KMS-11 (cell line): Measurements from ENCODE around the gene ADGRD1.

Source experiments
- H2AFZ ChIP-seq: fragments of 200-600 bp; sonication (generic); 2 replicates; pipeline ENCODE4 v1.6.1; 2016; ENCODE audit warnings: antibody characterized with exemption, mixed run types, low read depth
- H3K27ac ChIP-seq: fragments of 200-600 bp; sonication (generic); 2 replicates; pipeline ENCODE4 v1.6.1; 2016; ENCODE audit warnings: mild to moderate bottlenecking, mixed run types
- H3K27me3 ChIP-seq: fragments of 200-600 bp; sonication (generic); 2 replicates; pipeline ENCODE4 v1.6.1; 2017; ENCODE audit warnings: mild to moderate bottlenecking, low read depth, mixed run types, moderate library complexity; ENCODE audit not compliant: insufficient read depth
- H3K36me3 ChIP-seq: fragments of 200-600 bp; sonication (generic); 2 replicates; pipeline ENCODE4 v1.6.1; 2017; ENCODE audit warnings: mild to moderate bottlenecking, mixed run types; ENCODE audit not compliant: insufficient read depth
- H3K4me1 ChIP-seq: fragments of 200-600 bp; sonication (generic); 2 replicates; pipeline ENCODE4 v1.6.1; 2016; ENCODE audit warnings: mild to moderate bottlenecking, low read depth, mixed run types; ENCODE audit not compliant: poor library complexity, severe bottlenecking
- H3K4me2 ChIP-seq: fragments of 200-600 bp; sonication (generic); 2 replicates; pipeline ENCODE4 v1.7.0; 2016; ENCODE audit warnings: mild to moderate bottlenecking, mixed run types
- H3K4me3 ChIP-seq: fragments of 200-600 bp; sonication (generic); IDR thresholded peaks from 2 replicates; pipeline ENCODE4 v1.6.1; 2017; ENCODE audit warnings: low read depth, low read length, mixed read lengths; ENCODE audit not compliant: insufficient read depth
- H3K79me2 ChIP-seq: fragments of 200-600 bp; sonication (generic); 2 replicates; pipeline ENCODE4 v1.6.1; 2016; ENCODE audit warnings: low read depth, mixed run types; ENCODE audit not compliant: insufficient read depth
- H3K9ac ChIP-seq: fragments of 200-600 bp; sonication (generic); 2 replicates; pipeline ENCODE4 v1.6.1; 2016; ENCODE audit warnings: mild to moderate bottlenecking, mixed run types
- H4K20me1 ChIP-seq: fragments of 200-600 bp; sonication (generic); 2 replicates; pipeline ENCODE4 v1.6.1; 2016; ENCODE audit warnings: mild to moderate bottlenecking, mixed run types; ENCODE audit not compliant: insufficient read depth
- CTCF ChIP-seq: fragments of 200-600 bp; sonication (generic); conservative IDR thresholded peaks from 2 replicates; pipeline ENCODE4 v1.6.1; 2017; ENCODE audit warnings: low read depth, mild to moderate bottlenecking, antibody characterized with exemption, low read length, moderate library complexity, mixed read lengths

ADGRD1 gene

GRCh38 chr12:131095826-131096680, 142.3 kb downstream of the ADGRD1 start:
- no peak for TF ChIP-seq CTCF

GRCh38 chr12:131096681-131097181, 143.0 kb downstream of the ADGRD1 start:
- Histone ChIP-seq H3K36me3 (no peaks in the 10 kb centered on the region), H3K27me3 (no peaks in the 10 kb centered on the region)

More at GRCh38 chr12:131095826-131096680, 142.3 kb downstream of the ADGRD1 start:
- Histone ChIP-seq H3K9ac (no peak overlapping the region), H4K20me1 (no peaks in the 10 kb centered on the region), H3K4me2 (no peak overlapping the region), H2AFZ (no peak overlapping the region), H3K27ac (no peak overlapping the region), H3K79me2 (no peaks in the 10 kb centered on the region), H3K4me3 (no peak overlapping the region), H3K4me1 (no peaks in the 10 kb centered on the region), H3K27me3 (no peaks in the 10 kb centered on the region), H3K36me3 (no peaks in the 10 kb centered on the region)

GRCh38 chr12:131097202-131098177, 143.8 kb downstream of the ADGRD1 start:
- no peak overlapping the region for H3K4me3 ChIP-seq
- H4K20me1 ChIP-seq, result no peaks in the 10 kb centered on the region
- no peak for TF ChIP-seq CTCF
- H3K9ac ChIP-seq, result no peak overlapping the region
- no peak overlapping the region for H3K27ac ChIP-seq
- H3K4me1 ChIP-seq, result no peaks in the 10 kb centered on the region
- no peak overlapping the region for H3K4me2 ChIP-seq
- H3K27me3 ChIP-seq, result no peaks in the 10 kb centered on the region
- no peaks in the 10 kb centered on the region for H3K79me2 ChIP-seq
- no peaks in the 10 kb centered on the region for H3K36me3 ChIP-seq
- H2AFZ ChIP-seq, result no peak overlapping the region

More at GRCh38 chr12:131096681-131097181, 143.0 kb downstream of the ADGRD1 start:
- H3K4me2 ChIP-seq, result no peak overlapping the region
- no peaks in the 10 kb centered on the region for H3K79me2 ChIP-seq
- H3K4me1 ChIP-seq, result no peaks in the 10 kb centered on the region
- no peaks in the 10 kb centered on the region for H4K20me1 ChIP-seq
- H3K27ac ChIP-seq, result no peak overlapping the region
- H3K4me3 ChIP-seq, result no peak overlapping the region
- H2AFZ ChIP-seq, result no peak overlapping the region
- no peak for TF ChIP-seq CTCF
- H3K9ac ChIP-seq, result no peak overlapping the region

GRCh38 chr12:131098178-131098981, 144.7 kb downstream of the ADGRD1 start:
- Histone ChIP-seq H3K4me3 (no peak overlapping the region), H3K27ac (no peak overlapping the region), H3K79me2 (no peaks in the 10 kb centered on the region), H2AFZ (no peak overlapping the region), H4K20me1 (no peaks in the 10 kb centered on the region), H3K4me1 (no peaks in the 10 kb centered on the region), H3K27me3 (no peaks in the 10 kb centered on the region), H3K36me3 (no peaks in the 10 kb centered on the region), H3K4me2 (no peak overlapping the region), H3K9ac (no peak overlapping the region)
- TF ChIP-seq CTCF, result no peak
